G401.6 (cell line): ENCODE measurements around the gene CENPO.

Experiments
- FAIRE-seq: peaks from 2 replicates; lab custom pipeline; 2012; peaks lifted over from hg19 to GRCh38; lab: Jason Lieb, UNC

CENPO gene

GRCh38 chr2:24863641-24864040 is 70.4 kb downstream of the CENPO start:
- FAIRE-seq = no peak

DNA sequence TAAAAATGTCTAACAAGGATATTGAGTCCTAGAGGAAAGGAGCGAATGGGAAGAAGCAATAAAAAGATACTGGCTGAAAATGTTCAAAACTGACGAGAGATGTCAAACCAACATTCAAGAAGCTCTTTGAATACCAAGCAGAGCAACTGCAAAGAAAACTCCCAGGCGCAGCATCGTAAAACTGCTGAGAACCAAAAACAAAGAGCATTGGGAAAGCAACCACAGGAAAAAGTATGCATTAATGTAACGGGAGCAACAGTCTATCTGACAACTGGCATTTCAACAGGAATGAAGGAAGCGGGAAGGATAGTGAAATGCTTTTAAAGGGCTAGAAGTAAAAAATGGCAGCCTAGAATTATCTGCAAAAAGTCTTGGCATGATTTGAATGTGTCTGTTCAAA is 73.7 kb downstream of the CENPO start:
- no peak for FAIRE-seq

DNA sequence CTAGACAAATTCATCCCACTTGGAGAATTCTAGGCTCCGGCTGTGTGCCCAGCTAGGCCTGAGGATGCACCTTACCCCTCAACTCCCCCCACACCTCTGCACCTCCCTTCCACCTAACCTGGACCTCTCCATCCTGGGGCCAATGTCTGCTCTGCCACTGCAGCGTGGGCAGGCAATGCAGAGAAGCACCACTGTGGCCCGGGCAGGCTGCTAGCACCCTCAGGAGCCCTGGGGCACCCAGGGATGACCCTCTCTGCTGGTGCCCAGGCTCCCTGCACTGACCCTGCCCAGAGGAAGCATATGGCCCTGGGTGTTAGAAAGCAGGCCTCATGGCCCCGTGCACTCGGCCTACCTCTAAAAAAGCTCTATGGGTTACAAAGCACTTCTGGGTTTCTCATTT is 77.2 kb downstream of the CENPO start:
- FAIRE-seq = no peak

DNA sequence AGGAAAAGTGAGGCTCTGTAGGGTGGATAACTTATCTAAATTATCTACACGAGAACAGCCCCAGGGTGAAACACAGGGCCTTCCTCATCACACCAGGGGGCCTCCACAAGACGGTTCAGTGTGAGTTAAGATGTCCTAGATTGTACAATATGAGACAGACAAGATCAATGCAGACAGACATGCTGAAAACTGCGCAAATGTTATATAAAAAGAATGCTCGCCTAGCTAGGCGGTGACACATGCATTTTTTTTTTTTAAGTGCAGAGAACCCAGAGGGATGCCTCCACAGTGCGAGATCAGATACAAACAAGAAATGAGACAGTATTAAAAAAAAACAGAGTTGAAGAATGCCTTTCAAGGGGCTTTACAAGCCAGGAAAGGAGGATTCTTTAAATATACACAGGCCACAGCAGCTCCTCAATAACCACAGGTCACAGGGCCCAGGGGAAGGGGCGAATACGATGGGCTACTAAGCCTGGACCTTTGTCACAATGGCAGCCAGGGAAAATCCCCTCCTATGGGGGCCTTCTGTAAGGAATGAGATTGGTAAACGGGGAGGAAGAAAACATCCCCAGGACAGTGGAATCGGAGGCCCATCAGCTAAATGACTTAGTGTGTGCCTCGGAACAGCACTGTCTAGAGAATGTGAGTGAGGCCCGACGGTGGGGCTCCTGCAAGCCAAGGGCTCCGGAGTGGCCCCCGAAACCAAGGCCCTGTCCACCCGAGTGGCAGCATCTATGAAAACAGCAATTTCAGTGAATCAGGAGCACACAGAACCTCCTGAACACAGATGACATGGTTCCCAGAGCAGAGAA is 77.9 kb downstream of the CENPO start:
- no peak for FAIRE-seq

- no peak for FAIRE-seq
Observed at GRCh38 chr2:24871852-24872333, 78.7 kb downstream of the CENPO start.
